Measurements from ENCODE around the gene CRHR1. TPM values are rescaled to one million over a fixed set of nuclear protein-coding genes. Genes with fewer than 3 reads are reported as not detected.
A peak's percentile ranks its signal among the peaks of the same experiment; 100 is the strongest.

CRHR1 gene
- polyA plus RNA-seq (not detected in 3 replicates), polyA minus RNA-seq (not detected in 3 replicates)
- not detected for polyA plus RNA-seq (2011; ENCODE audit: low read depth)
- polyA plus RNA-seq (2011; cell fraction: cytosol; rRNA removed), result not detected in 2 replicates
- polyA plus RNA-seq (2011; cell fraction: nucleus; rRNA removed), result not detected in 2 replicates
- polyA plus RNA-seq (2012; ENCODE audit: low replicate concordance), result not detected in 2 replicates
- polyA minus RNA-seq (2011; cell fraction: cytosol; rRNA and poly(A)+ RNA removed), result not detected
- polyA minus RNA-seq (2011; cell fraction: nucleus; rRNA and poly(A)+ RNA removed), result not detected in 2 replicates

- dilution Hi-C loops (cut with MboI; ENCODE audit: extremely low pct_ligation_motif_present, low sequenced_read_pairs), result no loop called here
- TF ChIP-seq EZH2 (IDR thresholded peaks at IDR 0.05; ENCODE audit: low read length), result no peak
- no peak for TF ChIP-seq CTCF (optimal IDR thresholded peaks at IDR 0.05 in 1 of 3, IDR thresholded peaks at IDR 0.05 in 1 of 3, conservative IDR thresholded peaks at IDR 0.05 in 1 of 3; ENCODE audit: extremely low read depth in 1 of 3, insufficient read depth in 2 of 3, low read length in 3 of 3)
- H2AFZ ChIP-seq (ENCODE audit: control insufficient read depth, low read length), result peak within 1 kb of the TSS; percentile 5
These were observed at the start of gene CRHR1 for GRCh38 chr17:45784293-45784740. CRHR1 (plus strand) TSS chr17:45784320; CDS start chr17:45784545, 225 bp downstream.

GRCh38 chr17:45734598-45734997 lies 49.5 kb upstream of the CRHR1 start:
- Histone ChIP-seq H3K27me3 (ENCODE audit: control insufficient read depth, extremely low read depth, insufficient read depth, low read length) (no peaks in the 10 kb centered on the region), H3K4me3 (ENCODE audit: control insufficient read depth in 2 of 3, extremely low read depth in 1 of 3, insufficient read depth in 2 of 3, low read depth in 1 of 3, low read length in 3 of 3) (no peak overlapping the region), H2AFZ (ENCODE audit: control insufficient read depth, low read length) (no peak overlapping the region), H3K9ac (ENCODE audit: control insufficient read depth, extremely low read depth, insufficient read depth, low read length) (no peak overlapping the region), H3K27ac (ENCODE audit: control insufficient read depth, insufficient read depth, low read length) (no peak overlapping the region), H3K4me1 (ENCODE audit: control insufficient read depth, extremely low read depth, insufficient read depth, low read length) (no peaks in the 10 kb centered on the region), H4K20me1 (ENCODE audit: control insufficient read depth, extremely low read depth, insufficient read depth, low read length) (no peaks in the 10 kb centered on the region), H3K36me3 (ENCODE audit: control insufficient read depth in 2 of 2, extremely low read depth in 1 of 2, insufficient read depth in 2 of 2, low read length in 2 of 2) (no peaks in the 10 kb centered on the region), H3K79me2 (ENCODE audit: control insufficient read depth, insufficient read depth, low read length) (no peaks in the 10 kb centered on the region), H3K9me1 (ENCODE audit: control insufficient read depth, extremely low read depth, insufficient read depth, low read length) (no peaks in the 10 kb centered on the region), H3K9me3 (ENCODE audit: control insufficient read depth, low read depth, low read length) (no peaks in the 10 kb centered on the region), H3K4me2 (ENCODE audit: control insufficient read depth, extremely low read depth, insufficient read depth, low read depth, low read length) (no peak overlapping the region)
- dilution Hi-C loops (cut with MboI; ENCODE audit: extremely low pct_ligation_motif_present, low sequenced_read_pairs), result no loop called here
- TF ChIP-seq EZH2 (IDR thresholded peaks at IDR 0.05; ENCODE audit: low read length), result no peak
- no peak for TF ChIP-seq CTCF (optimal IDR thresholded peaks at IDR 0.05 in 1 of 3, IDR thresholded peaks at IDR 0.05 in 1 of 3, conservative IDR thresholded peaks at IDR 0.05 in 1 of 3; ENCODE audit: extremely low read depth in 1 of 3, insufficient read depth in 2 of 3, low read length in 3 of 3)
- no peak for DNase-seq (ENCODE audit: low read depth, low spot score)
- no peak for FAIRE-seq

More at GRCh38 chr17:45784293-45784740, at the start of gene CRHR1:
- Histone ChIP-seq H3K79me2 (ENCODE audit: control insufficient read depth, insufficient read depth, low read length) (no peaks in the 10 kb centered on the region), H3K27me3 (ENCODE audit: control insufficient read depth, extremely low read depth, insufficient read depth, low read length) (peaks cover 87% of the 10 kb centered on the region), H3K9ac (ENCODE audit: control insufficient read depth, extremely low read depth, insufficient read depth, low read length) (no peak within 1 kb of the TSS), H3K36me3 (ENCODE audit: control insufficient read depth in 2 of 2, extremely low read depth in 1 of 2, insufficient read depth in 2 of 2, low read length in 2 of 2) (no peaks in the 10 kb centered on the region), H3K9me1 (ENCODE audit: control insufficient read depth, extremely low read depth, insufficient read depth, low read length) (no peaks in the 10 kb centered on the region), H3K27ac (ENCODE audit: control insufficient read depth, insufficient read depth, low read length) (no peak within 1 kb of the TSS), H3K4me1 (ENCODE audit: control insufficient read depth, extremely low read depth, insufficient read depth, low read length) (peaks cover 7% of the 10 kb centered on the region), H3K9me3 (ENCODE audit: control insufficient read depth, low read depth, low read length) (no peaks in the 10 kb centered on the region), H3K4me3 (ENCODE audit: control insufficient read depth in 2 of 3, extremely low read depth in 1 of 3, insufficient read depth in 2 of 3, low read depth in 1 of 3, low read length in 3 of 3) (peak within 1 kb of the TSS; percentile 14 to 28 (median 27)), H3K4me2 (ENCODE audit: control insufficient read depth, extremely low read depth, insufficient read depth, low read depth, low read length) (peak within 1 kb of the TSS; percentile 55), H4K20me1 (ENCODE audit: control insufficient read depth, extremely low read depth, insufficient read depth, low read length) (no peaks in the 10 kb centered on the region)
- DNase-seq (ENCODE audit: low read depth, low spot score) (no peak), FAIRE-seq (no peak)

All from keratinocyte (primary cell).